ENCODE results near the gene IL1RAPL2.

DNA sequence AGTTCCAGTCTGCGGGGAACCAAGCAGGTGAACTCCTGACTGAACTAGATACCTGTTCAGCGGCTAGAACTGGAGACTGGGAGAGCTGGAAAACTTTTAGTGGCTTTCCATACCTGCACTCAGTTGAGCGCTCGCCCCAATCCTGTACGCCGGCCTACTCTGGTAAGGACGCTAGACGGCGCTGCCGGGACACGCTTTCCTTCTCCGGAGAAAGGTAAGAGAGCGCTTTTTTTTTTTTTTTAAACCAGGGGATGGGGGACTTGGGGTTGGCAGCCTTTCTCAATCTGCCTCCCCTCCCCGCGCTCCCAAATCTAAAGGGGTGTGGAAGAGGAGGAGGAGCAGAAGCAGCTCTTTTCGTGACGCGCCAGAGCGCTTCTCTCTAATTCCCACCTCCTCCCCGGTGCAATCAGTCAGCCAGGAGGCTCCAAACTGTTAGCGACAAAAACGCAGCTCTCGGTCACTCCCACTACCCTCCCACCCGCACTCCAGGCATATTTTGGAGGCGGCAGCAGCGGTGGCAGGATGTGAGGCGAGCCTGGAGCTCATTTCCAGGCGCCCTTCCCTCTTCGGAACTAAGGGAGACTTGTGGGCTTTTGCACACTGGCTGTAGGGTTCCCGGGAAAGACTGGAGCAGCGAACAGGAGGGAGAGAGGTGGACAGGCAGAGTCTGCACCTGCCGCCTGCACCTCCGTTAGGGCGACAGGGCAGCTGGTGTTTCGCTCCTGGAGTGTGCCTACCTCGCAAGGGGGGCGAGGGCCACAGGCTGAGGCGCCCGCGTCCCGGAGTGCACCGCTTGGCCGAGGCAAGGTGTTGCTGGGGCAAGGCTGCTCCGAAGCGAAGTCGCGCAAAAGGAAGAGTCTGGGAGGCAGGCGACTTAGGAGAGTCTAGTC, at the start of gene IL1RAPL2:
- no peak for TF ChIP-seq YY1 (tag by site-specific recombination; IDR thresholded peaks at IDR 0.05)
- no peak for TF ChIP-seq ZNF202 (tag by site-specific recombination; IDR thresholded peaks at IDR 0.05; ENCODE audit: borderline replicate concordance)

Data from HEK293 (cell line).